DMS114 treated with DMSO at 0.1 percent for 48 hours (cell line): ENCODE results near the gene HOXD9.

ENCODE experiments used
- DNase-seq: peaks from one replicate; lab custom pipeline; 2025; ENCODE audit not compliant: unreplicated experiment; lab: John Stamatoyannopoulos, UW

HOXD9 gene

DNA sequence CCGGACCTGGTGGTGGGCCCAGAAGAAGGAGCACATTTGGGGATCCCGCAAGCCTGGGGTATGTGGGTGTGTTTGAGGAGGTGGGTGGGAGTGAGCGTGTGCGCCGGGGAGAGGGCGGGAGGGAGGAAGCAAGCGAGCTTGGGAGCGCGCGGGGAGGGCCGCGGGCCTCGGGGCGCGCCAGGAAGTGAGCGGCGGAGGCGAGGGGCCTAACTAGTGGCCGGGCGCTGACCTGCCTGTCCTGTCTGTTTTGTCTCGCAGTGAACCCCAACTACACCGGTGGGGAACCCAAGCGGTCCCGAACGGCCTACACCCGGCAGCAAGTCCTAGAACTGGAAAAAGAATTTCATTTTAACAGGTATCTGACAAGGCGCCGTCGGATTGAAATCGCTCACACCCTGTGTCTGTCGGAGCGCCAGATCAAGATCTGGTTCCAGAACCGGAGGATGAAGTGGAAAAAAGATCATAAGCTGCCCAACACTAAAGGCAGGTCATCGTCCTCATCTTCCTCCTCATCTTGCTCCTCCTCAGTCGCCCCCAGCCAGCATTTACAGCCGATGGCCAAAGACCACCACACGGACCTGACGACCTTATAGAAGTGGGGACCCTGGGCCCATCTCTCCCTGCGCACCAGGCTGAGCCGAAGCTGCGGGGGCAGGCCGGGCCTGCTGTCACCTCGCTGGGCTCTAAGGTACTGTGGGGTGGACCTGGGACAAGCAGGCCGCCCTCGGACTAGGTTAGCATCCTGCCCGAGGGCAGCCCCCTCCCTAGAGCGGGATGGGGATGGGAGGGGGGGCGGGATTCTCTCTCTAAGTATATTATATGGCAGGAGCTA is 30.0 kb downstream of the HOXD9 start:
- no peak for DNase-seq

DNA sequence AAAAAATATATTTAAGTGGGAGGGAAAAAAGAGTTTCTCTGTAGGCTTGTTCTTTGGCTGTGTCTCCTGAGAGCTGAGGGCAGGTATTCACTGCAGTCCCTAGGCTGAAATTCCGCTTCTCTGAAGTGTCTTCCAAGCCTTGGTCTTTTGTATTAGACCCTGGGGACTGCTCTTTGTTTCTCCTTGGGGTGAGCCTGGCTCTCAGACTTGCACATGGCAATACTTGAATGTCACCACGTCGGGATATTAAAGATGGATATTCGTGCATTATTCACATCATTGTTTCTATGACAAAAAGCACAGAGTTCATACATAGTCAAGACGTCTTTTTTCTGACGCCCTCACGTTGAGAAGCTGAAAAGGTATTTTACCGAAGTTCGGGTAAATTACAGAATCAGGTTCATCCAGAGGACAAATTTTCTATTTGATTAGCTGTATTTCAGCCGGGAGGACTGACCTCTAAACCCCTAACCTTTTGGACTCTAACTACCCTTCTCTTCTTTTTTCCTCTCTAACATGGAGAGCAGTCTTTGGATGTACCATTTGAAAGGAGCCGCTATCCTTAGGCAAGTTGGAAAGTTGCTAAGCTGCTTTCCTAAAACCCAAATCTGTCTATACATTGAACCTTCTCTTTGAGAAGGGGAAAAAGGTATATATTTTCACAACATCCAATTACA is 32.2 kb downstream of the HOXD9 start:
- no peak for DNase-seq

GRCh38 chr2:176155356-176156044 is 33.0 kb downstream of the HOXD9 start:
- DNase-seq = no peak

GRCh38 chr2:176156301-176156806 is 33.8 kb downstream of the HOXD9 start:
- DNase-seq = no peak

DNA sequence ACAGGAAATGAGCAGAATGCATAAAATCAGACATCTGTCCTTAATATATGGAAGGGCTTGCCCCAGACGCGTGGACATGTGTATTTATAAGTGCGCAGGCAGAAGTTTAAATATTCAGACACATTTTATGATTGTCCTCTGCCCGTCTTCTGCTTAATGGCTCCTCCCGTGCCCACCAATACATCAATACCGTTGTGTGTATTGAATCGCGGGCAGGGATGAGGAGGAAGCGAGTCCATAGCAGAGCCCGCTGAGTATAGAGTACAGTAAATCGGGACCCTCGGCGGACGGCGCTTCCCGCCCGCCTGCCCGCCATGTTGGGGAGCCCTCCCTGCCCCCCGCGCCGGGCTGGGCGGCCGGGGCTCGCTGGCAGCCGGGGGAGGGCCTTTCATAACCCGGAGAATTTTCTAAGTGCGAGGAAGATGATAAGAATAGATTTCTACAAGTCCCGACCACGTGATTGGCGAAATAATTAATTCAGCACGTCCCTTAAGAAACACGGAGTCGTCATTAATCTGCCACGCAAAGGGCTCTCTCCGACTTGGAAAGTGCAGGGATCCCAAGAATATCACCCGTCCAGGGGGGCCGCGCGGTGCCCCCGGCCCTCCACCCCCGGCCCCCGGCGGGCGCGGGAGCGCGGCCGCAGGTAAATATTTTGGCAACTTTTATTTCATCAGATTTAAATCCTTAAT is 34.4 kb downstream of the HOXD9 start, which contains the start of gene HOXD3:
TSS of gene HOXD3 (plus strand) at position 501 of the 692 bp plus-strand sequence. CDS start 11,808 bp downstream, outside the sequence.
- DNase-seq = no peak

- DNase-seq = no peak
Measured at GRCh38 chr2:176157499-176158185, 35.1 kb downstream of the HOXD9 start.

- no peak for DNase-seq
Measured at GRCh38 chr2:176158186-176158591, 35.7 kb downstream of the HOXD9 start.

DNA sequence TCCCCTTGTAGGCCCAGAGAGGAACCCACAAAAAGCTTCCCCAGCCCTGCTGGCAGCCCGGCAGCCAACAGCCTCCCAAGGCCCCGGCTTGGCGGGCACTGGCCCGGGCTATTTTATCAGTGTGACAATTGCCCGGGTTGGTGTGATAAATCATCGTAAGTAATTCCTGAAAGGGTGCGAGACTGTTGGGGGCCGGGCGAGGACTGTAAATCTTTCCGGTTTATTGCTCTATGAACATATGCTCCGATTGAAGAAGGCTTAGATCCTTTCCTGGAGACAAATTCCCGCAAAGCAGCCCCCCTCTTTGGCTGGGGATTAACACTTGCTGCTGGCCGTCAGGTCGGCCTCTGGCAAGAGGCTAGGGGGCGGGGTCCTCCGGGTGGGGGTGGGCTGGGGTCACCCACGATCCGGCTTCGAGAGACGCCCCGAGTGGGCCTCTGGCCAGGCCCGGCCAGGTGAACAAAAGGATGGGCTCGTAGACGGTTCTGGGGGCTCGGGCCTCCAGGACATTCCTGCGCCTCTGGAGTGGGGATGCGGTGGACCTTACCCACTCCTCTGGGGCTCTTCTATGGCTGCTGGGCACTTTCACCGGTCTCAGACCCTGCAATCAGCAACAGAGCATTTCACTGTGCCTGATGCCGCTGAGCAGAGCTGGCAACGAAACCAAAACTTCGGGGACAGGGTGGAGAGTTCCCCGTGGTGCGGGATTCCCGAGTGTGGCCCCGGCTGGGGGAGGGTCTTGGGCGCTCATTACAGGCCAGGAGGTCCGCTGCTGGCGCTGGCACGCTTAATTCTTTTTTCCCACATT is 36.5 kb downstream of the HOXD9 start:
- no peak for DNase-seq

- DNase-seq = no peak
Measured at GRCh38 chr2:176159663-176160250, 37.2 kb downstream of the HOXD9 start.

GRCh38 chr2:176160251-176160985 is 37.9 kb downstream of the HOXD9 start:
- no peak for DNase-seq

GRCh38 chr2:176160986-176161824 is 38.7 kb downstream of the HOXD9 start:
- DNase-seq = no peak

- no peak for DNase-seq
Measured at GRCh38 chr2:176161825-176162626, 39.5 kb downstream of the HOXD9 start.

DNA sequence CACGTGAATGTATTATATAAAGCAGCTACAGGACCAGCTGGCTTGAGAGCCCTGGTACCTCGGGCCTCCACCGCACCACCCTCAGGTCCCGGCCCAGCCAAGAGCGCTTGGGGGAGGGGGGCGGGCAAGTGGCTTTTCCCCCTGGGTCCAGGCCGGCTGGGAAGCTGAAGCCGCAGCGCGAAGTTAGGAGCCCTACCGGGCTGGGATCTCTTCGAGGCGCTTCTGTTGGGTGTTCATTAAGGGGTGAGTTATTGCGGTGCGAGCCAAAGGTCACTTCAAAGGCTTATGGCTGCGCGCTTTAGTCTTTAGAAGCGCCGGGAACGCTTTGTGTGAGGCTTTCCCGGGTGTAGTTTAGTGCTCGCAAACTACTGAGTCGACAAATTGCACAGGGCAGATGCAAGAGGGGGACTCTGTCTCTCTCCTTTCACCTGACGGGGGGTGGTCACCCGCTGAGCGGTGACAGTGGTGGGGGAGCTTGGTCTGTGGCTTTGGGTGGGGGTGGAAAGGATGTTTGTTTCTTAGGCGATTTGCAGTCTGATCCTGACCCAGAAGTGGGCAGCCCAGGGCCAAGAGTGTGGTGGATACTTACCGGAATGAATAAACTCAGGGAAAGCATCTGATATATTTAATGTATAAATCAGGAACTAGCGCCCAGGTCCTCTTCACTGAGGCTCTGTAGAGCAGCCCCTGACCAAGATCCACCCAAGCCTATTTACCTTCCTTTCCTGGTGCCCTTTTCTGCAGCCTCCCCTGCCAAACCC is 40.6 kb downstream of the HOXD9 start:
- no peak for DNase-seq

DNA sequence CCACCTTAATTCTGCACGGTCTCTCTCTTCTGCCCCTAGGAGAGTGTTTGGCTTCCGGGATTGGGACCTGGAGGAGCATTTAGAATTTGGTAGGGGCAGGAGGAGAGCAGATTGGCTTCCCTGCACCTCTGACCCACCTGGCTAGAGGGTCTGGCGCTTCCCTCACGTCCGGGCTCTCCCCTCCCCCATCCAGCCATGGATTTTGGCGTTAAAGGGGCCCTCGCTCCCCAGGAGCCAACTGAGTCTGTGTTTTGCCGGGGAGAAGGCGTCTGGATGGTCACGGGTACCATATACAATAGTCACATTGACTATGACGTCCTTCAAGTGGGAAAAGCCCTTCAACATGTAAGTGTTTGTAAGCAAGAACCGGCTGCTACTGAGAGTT is 41.1 kb downstream of the HOXD9 start:
- no peak for DNase-seq

- no peak for DNase-seq
Measured at GRCh38 chr2:176164201-176164600, 41.7 kb downstream of the HOXD9 start.
